ENCODE data around the gene LY6G6C. TPM values are rescaled to one million over a fixed set of nuclear protein-coding genes. Genes with fewer than 3 reads are reported as not detected.
A peak's percentile ranks its signal among the peaks of the same experiment; 100 is the strongest.

Gene LY6G6C
- total RNA-seq, 4 donors from 2014 or later = 1.4 TPM; not detected in 3

DNA sequence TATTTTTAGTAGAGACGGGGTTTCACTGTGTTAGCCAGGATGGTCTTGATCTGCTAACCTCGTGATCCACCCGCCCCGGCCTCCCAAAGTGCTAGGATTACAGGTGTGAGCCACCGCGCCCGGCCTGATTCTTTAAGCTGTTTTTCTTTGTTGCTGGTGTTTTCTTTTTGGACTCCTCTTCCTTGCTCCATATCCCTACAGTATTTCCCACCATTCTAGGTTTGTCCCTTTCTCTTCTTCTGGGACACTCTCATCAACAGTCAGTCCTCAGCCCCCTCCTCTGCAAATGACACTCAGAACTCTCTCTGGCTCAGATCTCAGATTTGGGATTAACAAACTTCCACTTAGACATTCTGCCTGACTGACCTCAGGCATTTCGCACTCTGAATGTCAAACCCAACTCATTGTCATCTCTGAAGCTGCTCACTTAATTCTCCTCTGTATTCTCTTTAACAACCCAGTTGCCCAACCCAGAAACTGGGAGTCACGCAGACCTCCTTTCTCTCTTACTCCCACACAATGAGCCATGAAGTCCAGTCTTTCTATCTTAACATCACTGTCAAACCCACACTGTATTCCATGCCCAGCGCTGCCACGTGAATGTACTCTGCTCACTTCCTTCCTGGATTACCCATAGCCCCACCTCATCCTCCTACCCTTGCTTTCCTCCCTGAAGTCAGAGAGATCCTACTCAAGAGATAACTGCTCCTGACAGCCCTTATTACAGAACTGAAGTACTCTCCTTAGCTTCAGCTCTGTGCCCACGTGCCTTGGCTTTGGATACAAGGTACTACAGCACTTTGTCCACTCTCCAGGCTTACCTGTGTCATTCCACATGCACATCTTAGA, 4.2 kb upstream of the LY6G6C start:
- Histone ChIP-seq H3K4me3 (no peak overlapping the region), H3K4me1 (peaks cover 4 to 6% of the 10 kb centered on the region in 2 donors), H3K27ac (peak overlapping the region in 1 of 2 donors; percentile 93), H3K27me3 (no peaks in the 10 kb centered on the region), H3K9me3 (no peaks in the 10 kb centered on the region), H3K36me3 (no peaks in the 10 kb centered on the region)
- TF ChIP-seq, protein P1, sequence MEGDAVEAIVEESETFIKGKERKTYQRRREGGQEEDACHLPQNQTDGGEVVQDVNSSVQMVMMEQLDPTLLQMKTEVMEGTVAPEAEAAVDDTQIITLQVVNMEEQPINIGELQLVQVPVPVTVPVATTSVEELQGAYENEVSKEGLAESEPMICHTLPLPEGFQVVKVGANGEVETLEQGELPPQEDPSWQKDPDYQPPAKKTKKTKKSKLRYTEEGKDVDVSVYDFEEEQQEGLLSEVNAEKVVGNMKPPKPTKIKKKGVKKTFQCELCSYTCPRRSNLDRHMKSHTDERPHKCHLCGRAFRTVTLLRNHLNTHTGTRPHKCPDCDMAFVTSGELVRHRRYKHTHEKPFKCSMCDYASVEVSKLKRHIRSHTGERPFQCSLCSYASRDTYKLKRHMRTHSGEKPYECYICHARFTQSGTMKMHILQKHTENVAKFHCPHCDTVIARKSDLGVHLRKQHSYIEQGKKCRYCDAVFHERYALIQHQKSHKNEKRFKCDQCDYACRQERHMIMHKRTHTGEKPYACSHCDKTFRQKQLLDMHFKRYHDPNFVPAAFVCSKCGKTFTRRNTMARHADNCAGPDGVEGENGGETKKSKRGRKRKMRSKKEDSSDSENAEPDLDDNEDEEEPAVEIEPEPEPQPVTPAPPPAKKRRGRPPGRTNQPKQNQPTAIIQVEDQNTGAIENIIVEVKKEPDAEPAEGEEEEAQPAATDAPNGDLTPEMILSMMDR (IDR thresholded peaks at IDR 0.05) = no peak
- TF ChIP-seq POLR2A (IDR thresholded peaks at IDR 0.05) = no peak
- intact Hi-C loops (cut with DNase I; ENCODE audit: low total_unique reads) = no loop called here
- DNase-seq = no peak

DNA sequence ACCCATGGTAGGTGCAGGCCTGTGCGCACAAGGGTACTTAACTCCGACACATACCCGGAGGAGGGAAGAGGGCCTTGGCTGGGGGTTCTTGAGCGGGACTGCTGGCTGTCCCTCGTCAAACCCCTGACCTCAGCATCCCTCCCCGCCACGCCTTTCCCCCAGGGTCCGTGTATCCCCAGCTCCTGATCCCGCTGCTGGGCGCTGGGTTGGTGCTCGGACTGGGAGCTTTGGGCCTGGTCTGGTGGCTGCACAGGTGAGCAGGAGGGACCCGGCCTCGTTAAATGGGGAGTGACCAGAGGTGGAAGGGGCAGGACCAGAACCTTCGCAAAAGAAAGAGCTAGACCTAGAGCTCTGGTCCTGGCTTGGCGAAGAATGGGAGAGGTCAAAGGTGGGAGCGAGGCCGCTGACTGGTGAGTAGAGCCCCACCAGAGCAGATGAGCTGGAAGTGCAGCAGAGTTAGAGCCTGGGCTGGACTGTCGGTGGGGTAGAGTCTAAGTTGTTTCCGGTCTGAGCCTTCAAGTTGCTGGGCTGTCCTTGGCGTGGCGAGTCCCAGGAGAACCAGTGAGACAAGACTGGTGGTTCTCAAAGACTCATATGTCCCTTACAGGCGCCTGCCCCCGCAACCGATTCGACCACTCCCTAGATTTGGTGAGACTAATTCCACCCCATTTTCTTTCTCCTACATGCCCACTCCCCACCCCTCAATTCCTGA, 2.6 kb upstream of the LY6G6C start:
- intact Hi-C loops (cut with DNase I; ENCODE audit: low total_unique reads) = no loop called here

DNA sequence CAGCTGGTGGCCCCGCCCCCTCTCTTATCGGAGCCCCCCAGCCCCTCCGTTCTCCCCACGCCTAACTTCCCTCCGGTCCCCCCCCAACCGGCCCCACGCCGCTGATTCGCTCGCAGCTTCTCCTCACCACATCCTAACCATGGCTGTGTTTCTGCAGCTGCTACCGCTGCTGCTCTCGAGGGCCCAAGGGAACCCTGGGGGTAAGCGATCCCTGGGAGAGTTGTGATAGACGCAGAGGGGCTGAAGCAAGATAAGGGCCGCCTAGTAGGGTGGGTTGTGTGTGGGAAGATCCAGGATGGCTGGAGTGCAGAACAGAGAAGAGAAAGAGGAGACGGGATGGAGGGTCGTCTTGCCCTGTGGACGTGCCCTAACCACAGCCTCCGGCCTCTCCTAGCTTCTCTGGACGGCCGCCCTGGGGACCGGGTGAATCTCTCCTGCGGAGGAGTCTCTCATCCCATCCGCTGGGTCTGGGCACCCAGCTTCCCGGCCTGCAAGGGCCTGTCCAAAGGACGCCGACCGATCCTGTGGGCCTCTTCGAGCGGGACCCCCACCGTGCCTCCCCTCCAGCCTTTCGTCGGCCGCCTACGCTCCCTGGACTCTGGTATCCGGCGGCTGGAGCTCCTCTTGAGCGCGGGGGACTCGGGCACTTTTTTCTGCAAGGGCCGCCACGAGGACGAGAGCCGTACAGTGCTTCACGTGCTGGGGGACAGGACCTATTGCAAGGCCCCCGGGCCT, 1.9 kb upstream of the LY6G6C start, which contains the start of gene MPIG6B:
Gene MPIG6B, plus strand, starts transcription at position 129 of the 735 bp plus-strand sequence. Its CDS starts 11 bp downstream, at position 140.
- TF ChIP-seq, protein P1 (IDR thresholded peaks at IDR 0.05) = no peak
- no peak for TF ChIP-seq POLR2A (IDR thresholded peaks at IDR 0.05)
- H3K27ac ChIP-seq = no peak within 1 kb of the TSS
- H3K36me3 ChIP-seq = no peaks in the 10 kb centered on the region
- H3K27me3 ChIP-seq = no peaks in the 10 kb centered on the region
- DNase-seq = no peak
- H3K4me1 ChIP-seq = peaks cover 4 to 5% of the 10 kb centered on the region in 2 donors
- H3K4me3 ChIP-seq = no peak within 1 kb of the TSS
- no peaks in the 10 kb centered on the region for H3K9me3 ChIP-seq
- intact Hi-C loops (cut with DNase I; ENCODE audit: low total_unique reads) = no loop called here

More for the DNA sequence above, 2.6 kb upstream of the LY6G6C start:
- peaks cover 4 to 6% of the 10 kb centered on the region in 2 donors for H3K4me1 ChIP-seq
- H3K27me3 ChIP-seq = no peaks in the 10 kb centered on the region
- no peak for DNase-seq
- H3K36me3 ChIP-seq = no peaks in the 10 kb centered on the region
- H3K9me3 ChIP-seq = no peaks in the 10 kb centered on the region
- H3K27ac ChIP-seq = no peak overlapping the region
- no peak for TF ChIP-seq POLR2A (IDR thresholded peaks at IDR 0.05)
- TF ChIP-seq, protein P1 (IDR thresholded peaks at IDR 0.05) = no peak
- no peak overlapping the region for H3K4me3 ChIP-seq

DNA sequence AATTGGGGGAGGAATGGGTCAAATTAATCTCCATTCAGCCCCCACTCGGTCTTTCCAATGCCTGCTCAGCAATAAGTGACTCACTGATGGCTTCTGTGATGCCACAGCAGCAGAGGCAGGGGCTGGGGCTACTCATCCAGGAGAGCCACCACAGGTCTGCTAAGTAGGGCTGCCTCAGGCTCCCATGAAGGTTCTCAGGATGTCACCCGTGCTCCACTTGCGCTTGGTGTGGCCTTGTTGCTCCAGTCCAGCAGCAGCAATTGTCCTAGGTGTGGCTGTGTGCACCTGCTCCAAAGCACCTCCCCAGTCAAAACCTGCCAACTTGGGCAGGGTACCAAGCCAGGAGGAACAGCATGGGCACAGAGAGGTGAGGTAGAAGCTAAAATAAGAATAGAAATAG, 627 bp upstream of the LY6G6C start:
- intact Hi-C loops (cut with DNase I; ENCODE audit: low total_unique reads) = no loop called here
- H3K4me3 ChIP-seq = no peak overlapping the region

More for the DNA sequence above, 627 bp upstream of the LY6G6C start:
- DNase-seq = no peak
- H3K27me3 ChIP-seq = no peaks in the 10 kb centered on the region
- no peak overlapping the region for H3K27ac ChIP-seq
- no peaks in the 10 kb centered on the region for H3K4me1 ChIP-seq
- TF ChIP-seq, protein P1 (IDR thresholded peaks at IDR 0.05) = no peak
- TF ChIP-seq POLR2A (IDR thresholded peaks at IDR 0.05) = no peak
- H3K9me3 ChIP-seq = no peaks in the 10 kb centered on the region
- H3K36me3 ChIP-seq = no peaks in the 10 kb centered on the region
